ENCODE measurements around the gene STPG1.

Gene STPG1

GRCh38 chr1:24317956-24318614 is 95.5 kb downstream of the STPG1 start:
- no peak for DNase-seq (ENCODE audit: low read depth in 2 of 2)

DNA sequence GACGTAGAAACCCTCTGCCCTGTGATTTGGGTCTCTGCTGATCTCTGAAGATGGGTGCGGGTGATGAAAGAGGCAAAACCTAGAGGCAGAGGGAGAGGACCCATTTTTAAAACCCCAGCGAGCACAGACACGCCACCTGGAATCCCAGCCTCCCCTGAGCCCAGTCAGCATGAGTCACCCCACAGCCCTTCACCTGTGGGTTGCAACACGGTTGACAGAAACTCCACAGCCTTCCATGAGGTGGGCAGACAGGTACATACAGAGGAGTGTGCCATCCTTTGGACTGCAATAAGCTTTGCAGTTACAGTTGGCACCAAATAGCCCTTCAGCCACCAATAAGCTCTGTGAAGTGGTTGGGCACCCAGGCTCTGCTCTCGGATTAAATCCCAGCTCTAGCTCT is 96.5 kb downstream of the STPG1 start:
- DNase-seq (ENCODE audit: low read depth in 2 of 2), result no peak

DNA sequence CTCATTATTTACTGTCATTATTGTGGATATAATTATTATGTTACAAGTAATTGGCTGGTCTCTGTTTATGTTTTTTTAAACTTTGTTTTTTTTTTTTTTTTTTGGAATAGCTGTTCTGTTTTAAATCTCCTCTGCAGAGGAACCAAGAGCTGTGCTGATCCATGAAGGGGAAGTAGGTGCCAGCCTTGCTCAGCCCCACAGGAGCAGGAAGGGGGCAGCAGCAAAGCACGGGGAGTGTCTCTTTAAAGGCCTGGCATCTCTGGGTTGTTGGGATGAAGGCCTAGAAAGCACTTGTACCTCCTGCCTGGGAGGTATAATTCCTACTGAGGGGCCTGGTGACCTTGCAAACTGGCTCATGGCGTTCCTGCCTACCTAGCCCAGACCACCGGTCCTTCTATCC is 96.9 kb downstream of the STPG1 start:
- no peak for DNase-seq (ENCODE audit: low read depth in 2 of 2)

DNA sequence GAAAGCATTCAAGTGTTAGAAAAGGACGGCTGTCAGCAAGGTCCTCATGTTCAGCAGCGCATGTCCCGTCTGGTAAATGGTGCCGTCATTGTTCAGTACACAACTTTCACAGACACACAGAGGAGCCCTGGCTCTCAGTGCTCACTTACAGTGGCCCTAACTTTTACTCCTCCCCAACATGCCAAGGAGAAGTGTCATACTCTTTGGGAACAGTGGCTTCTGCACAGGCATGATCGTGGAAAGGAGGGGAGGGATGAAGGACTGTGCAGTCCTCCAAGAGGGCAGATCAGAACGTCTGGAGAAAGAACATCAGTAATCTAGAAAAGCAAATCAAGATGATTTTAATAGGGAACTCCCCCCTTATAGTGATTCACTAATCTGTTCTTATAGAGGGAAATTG is 98.2 kb downstream of the STPG1 start:
- no peak for DNase-seq (ENCODE audit: low read depth in 2 of 2)

GRCh38 chr1:24311741-24312140 is 101.8 kb downstream of the STPG1 start:
- DNase-seq (ENCODE audit: low read depth in 2 of 2), result no peak

GRCh38 chr1:24311234-24311633 is 102.3 kb downstream of the STPG1 start:
- DNase-seq (ENCODE audit: low read depth in 2 of 2), result no peak

DNA sequence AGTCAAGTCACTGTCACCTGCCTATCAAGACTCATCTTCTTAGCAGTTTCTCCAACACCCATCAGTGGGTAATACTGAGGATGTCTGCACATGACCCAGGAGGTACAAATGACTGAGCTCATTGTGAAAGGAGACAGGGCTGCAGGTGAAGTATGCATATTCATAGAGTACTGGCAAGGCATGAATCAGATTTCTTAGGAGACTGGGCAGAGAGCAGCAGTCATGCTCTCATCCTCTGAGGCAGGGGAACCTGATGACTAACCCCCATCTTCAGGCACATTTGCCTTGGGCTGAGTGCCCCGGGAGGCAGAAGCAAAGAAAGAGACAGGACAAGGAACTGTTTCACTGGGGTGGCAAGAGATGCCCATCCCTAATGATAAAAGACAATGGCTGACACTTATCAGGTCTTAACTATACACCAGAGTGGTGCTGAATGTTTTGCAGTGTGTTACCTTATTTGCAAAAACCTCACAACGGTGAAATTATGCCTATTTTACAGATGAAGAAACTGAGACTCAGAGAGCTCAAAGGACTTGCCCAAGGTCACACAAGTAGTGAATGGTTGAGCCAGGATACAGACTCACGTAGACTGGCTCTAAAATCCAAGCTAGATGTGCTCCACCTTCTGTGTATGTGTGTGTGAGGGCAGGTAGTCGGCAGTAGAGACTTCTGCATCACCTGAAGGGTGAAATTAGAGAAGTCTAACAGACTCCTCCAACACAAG is 103.7 kb downstream of the STPG1 start:
- DNase-seq (ENCODE audit: low read depth in 2 of 2), result no peak

DNA sequence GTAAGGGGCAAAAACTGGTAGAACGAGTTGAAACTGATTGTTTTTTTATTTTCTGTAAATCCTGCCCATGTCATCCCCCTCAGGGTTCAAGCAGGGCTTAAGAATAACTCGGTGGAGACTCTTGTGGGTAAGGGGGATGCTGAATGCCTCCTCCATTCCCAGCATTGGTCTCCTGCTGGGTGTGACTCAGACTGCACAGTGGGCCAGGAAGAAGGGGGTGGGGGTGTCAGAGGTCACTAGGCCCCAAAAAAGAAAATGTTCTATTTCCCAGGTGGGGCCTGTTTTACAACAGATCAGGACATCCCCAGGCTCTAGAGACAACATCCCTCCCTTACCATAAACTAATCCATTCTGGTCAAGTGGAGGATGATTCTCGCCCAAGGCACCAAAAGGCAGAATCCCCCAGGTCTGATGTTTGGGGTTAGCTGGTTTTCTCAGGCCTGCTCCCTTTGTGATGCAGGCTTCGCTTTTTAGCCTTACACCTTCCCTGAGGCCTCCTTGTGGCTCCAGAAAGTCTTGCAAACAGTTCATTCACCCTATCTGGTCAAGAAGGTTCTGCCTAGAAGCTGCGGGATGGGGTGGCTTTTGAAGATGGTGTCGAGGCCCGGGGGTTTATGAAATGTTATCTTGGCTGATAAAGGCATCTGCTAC is 105.1 kb downstream of the STPG1 start:
- no peak for DNase-seq (ENCODE audit: low read depth in 2 of 2)

All from stimulated activated CD4-positive, alpha-beta T cell treated with anti-CD3 and anti-CD28 coated beads, Interleukin-1b, Interleukin-23, amount 100 ng/mL, for 1 hour (primary cell).